GM19438 (cell line): ENCODE measurements around the gene RANBP9.

Source experiments
- ATAC-seq: cut with Tn5 transposase; IDR thresholded peaks from one replicate; pipeline ENCODE4 v1.9.1; 2021; ENCODE audit warnings: low read depth; ENCODE audit not compliant: unreplicated experiment

Gene RANBP9

GRCh38 chr6:13711733-13712598, at the start of gene RANBP9:
Gene RANBP9, minus strand, starts transcription at chr6:13711835. Its CDS starts 330 bp downstream, at chr6:13711505.
- peak; percentile 75 for ATAC-seq

GRCh38 chr6:13760307-13761304, 49.0 kb upstream of the RANBP9 start:
- no peak for ATAC-seq

- no peak for ATAC-seq
Measured at GRCh38 chr6:13759025-13759424, 47.4 kb upstream of the RANBP9 start.

- no peak for ATAC-seq
Measured at GRCh38 chr6:13754644-13755043, 43.0 kb upstream of the RANBP9 start.

GRCh38 chr6:13743736-13744127, 32.1 kb upstream of the RANBP9 start:
- no peak for ATAC-seq

- no peak for ATAC-seq
Measured at GRCh38 chr6:13742961-13743735, 31.5 kb upstream of the RANBP9 start.

- no peak for ATAC-seq
Measured at GRCh38 chr6:13741365-13741764, 29.7 kb upstream of the RANBP9 start.

- ATAC-seq: no peak
Measured at GRCh38 chr6:13735031-13735430, 23.4 kb upstream of the RANBP9 start.

GRCh38 chr6:13733178-13733887, 21.7 kb upstream of the RANBP9 start:
- ATAC-seq: no peak

GRCh38 chr6:13730704-13731103, 19.1 kb upstream of the RANBP9 start:
- ATAC-seq: no peak

- ATAC-seq: no peak
Measured at GRCh38 chr6:13729891-13730290, 18.3 kb upstream of the RANBP9 start.

GRCh38 chr6:13725570-13725969, 13.9 kb upstream of the RANBP9 start:
- ATAC-seq: no peak

GRCh38 chr6:13725052-13725451, 13.4 kb upstream of the RANBP9 start:
- ATAC-seq: no peak

GRCh38 chr6:13724182-13724581, 12.5 kb upstream of the RANBP9 start:
- no peak for ATAC-seq

GRCh38 chr6:13722880-13723279, 11.2 kb upstream of the RANBP9 start:
- ATAC-seq: no peak

- no peak for ATAC-seq
Measured at GRCh38 chr6:13718123-13718458, 6.5 kb upstream of the RANBP9 start.

GRCh38 chr6:13716955-13717295, 5.3 kb upstream of the RANBP9 start:
- no peak for ATAC-seq

GRCh38 chr6:13716225-13716954, 4.8 kb upstream of the RANBP9 start:
- no peak for ATAC-seq

GRCh38 chr6:13715444-13715883, 3.8 kb upstream of the RANBP9 start:
- ATAC-seq: no peak

- ATAC-seq: no peak
Measured at GRCh38 chr6:13712599-13712898, 914 bp upstream of the RANBP9 start.
